HG02943 (cell line): Measurements from ENCODE around the gene KRTAP12-4.
"Not testable (repeated sequence)": the region's sequence is repeated elsewhere in the genome, so short reads cannot be mapped to it uniquely, and the experiment has no call there.

Experiments used
- ATAC-seq: cut with Tn5 transposase; IDR thresholded peaks from one replicate; pipeline ENCODE4 v1.9.1; 2021; ENCODE audit warnings: mild to moderate bottlenecking, low read depth, moderate library complexity; ENCODE audit not compliant: unreplicated experiment

KRTAP12-4 gene

GRCh38 chr21:44637018-44637850, 17.2 kb downstream of the KRTAP12-4 start, which contains the start of gene KRTAP10-10:
Gene KRTAP10-10, plus strand, starts transcription at chr21:44637356. Its CDS starts 62 bp downstream, at chr21:44637418.
- no peak for ATAC-seq

GRCh38 chr21:44636209-44637017, 18.0 kb downstream of the KRTAP12-4 start:
- ATAC-seq = no peak

GRCh38 chr21:44632067-44632466, 22.4 kb downstream of the KRTAP12-4 start:
- ATAC-seq = no peak

- ATAC-seq = no peak
These were observed 24.0 kb downstream of the KRTAP12-4 start for GRCh38 chr21:44630440-44630839.

- ATAC-seq = no peak
These were observed 25.6 kb downstream of the KRTAP12-4 start for GRCh38 chr21:44628707-44629391.

- not testable (repeated sequence) for ATAC-seq
These were observed 26.6 kb downstream of the KRTAP12-4 start for GRCh38 chr21:44627831-44628233.

- not testable (repeated sequence) for ATAC-seq
These were observed 27.2 kb downstream of the KRTAP12-4 start for GRCh38 chr21:44627181-44627822.

GRCh38 chr21:44626673-44627143, 27.8 kb downstream of the KRTAP12-4 start, which contains the start of gene KRTAP10-9:
Gene KRTAP10-9, plus strand, starts transcription at chr21:44627093. Its CDS starts 79 bp downstream, at chr21:44627172.
- no peak for ATAC-seq

- no peak for ATAC-seq
These were observed 28.2 kb downstream of the KRTAP12-4 start for GRCh38 chr21:44626262-44626661.

GRCh38 chr21:44625756-44626155, 28.7 kb downstream of the KRTAP12-4 start:
- no peak for ATAC-seq

GRCh38 chr21:44623575-44623974, 30.9 kb downstream of the KRTAP12-4 start:
- no peak for ATAC-seq

GRCh38 chr21:44619886-44620285, 34.6 kb downstream of the KRTAP12-4 start:
- ATAC-seq = no peak

- no peak for ATAC-seq
These were observed 35.5 kb downstream of the KRTAP12-4 start for GRCh38 chr21:44618909-44619308.

GRCh38 chr21:44618504-44618903, 36.0 kb downstream of the KRTAP12-4 start:
- ATAC-seq = no peak

GRCh38 chr21:44617071-44617501, 37.4 kb downstream of the KRTAP12-4 start:
- ATAC-seq = no peak

- ATAC-seq = no peak
These were observed 37.9 kb downstream of the KRTAP12-4 start for GRCh38 chr21:44616591-44616926.

- ATAC-seq = no peak
These were observed 38.4 kb downstream of the KRTAP12-4 start for GRCh38 chr21:44615911-44616590.

- ATAC-seq = no peak
These were observed 39.0 kb downstream of the KRTAP12-4 start for GRCh38 chr21:44615466-44615865.

GRCh38 chr21:44614961-44615391, 39.5 kb downstream of the KRTAP12-4 start:
- no peak for ATAC-seq
